ENCODE measurements around the gene SLC30A4. TPM values are rescaled to one million over a fixed set of nuclear protein-coding genes. Genes with fewer than 3 reads are reported as not detected.

SLC30A4 gene
- total RNA-seq, 1 experiment from 2014 or later = not detected

GRCh38 chr15:45473068-45473467 lies 49.5 kb downstream of the SLC30A4 start:
- no CpG with 5 or more reads among the region's 2 CpGs for WGBS (ENCODE audit: extremely low coverage, insufficient read length, low lambda C conversion rate)
- no peak overlapping the region for H3K27ac ChIP-seq (ENCODE audit: insufficient read length, low read depth, low read length)
- Mint-ChIP-seq H3K9me3 (peaks cover 2 to 7% of the 10 kb centered on the region in 2 experiments; a peak in 2 of 5 replicates), H3K36me3 (ENCODE audit: insufficient read depth in 1 of 3, low read depth in 3 of 3) (no peaks in the 10 kb centered on the region; a peak in 1 of 7 replicates), H3K27me3 (ENCODE audit: low read depth) (peaks cover 97% of the 10 kb centered on the region), H3K27ac (peak overlapping the region in 1 of 3 experiments; percentile 46; a peak in 1 of 7 replicates), H3K4me3 (no peak overlapping the region), H3K4me1 (peaks cover 32% of the 10 kb centered on the region in 2 experiments)
- H3K18ac ChIP-seq (ENCODE audit: insufficient read length, low read depth, low read length) = no peak overlapping the region
- no peak overlapping the region for H3K23ac ChIP-seq (ENCODE audit: insufficient read length, low read depth, low read length)
- no peak overlapping the region for H3T11ph ChIP-seq (ENCODE audit: low read length)
- H2AK5ac ChIP-seq (ENCODE audit: insufficient read length, low read length) = no peak overlapping the region
- H3K9me3 ChIP-seq (ENCODE audit: control insufficient read depth, low read depth, low read length) = no peaks in the 10 kb centered on the region
- H3K56ac ChIP-seq (ENCODE audit: insufficient read length, low read depth, low read length) = no peak overlapping the region
- no peak overlapping the region for H2BK20ac ChIP-seq (ENCODE audit: low read depth, low read length, poor library complexity, severe bottlenecking)
- no peak overlapping the region for H3K9ac ChIP-seq (ENCODE audit: extremely low read depth, insufficient read length, low read length)
- no peak overlapping the region for H4K5ac ChIP-seq (ENCODE audit: insufficient read length, low read depth, low read length)
- no peak overlapping the region for H3K14ac ChIP-seq (ENCODE audit: insufficient read depth, low read length)
- H3K4ac ChIP-seq (ENCODE audit: low read depth, low read length) = no peak overlapping the region
- H3K23me2 ChIP-seq (ENCODE audit: insufficient read length, low read depth, low read length, poor library complexity, severe bottlenecking) = no peaks in the 10 kb centered on the region
- H2BK5ac ChIP-seq (ENCODE audit: insufficient read length, low read length) = no peak overlapping the region
- no peaks in the 10 kb centered on the region for H4K20me1 ChIP-seq (ENCODE audit: control insufficient read depth, insufficient read depth, insufficient read length)
- no peaks in the 10 kb centered on the region for H3K79me2 ChIP-seq (ENCODE audit: insufficient read depth, low read length)
- no peak for DNase-seq
- H3K79me1 ChIP-seq (ENCODE audit: insufficient read depth, low read depth, low read length, poor library complexity, severe bottlenecking) = no peaks in the 10 kb centered on the region
- no peak overlapping the region for H3K4me2 ChIP-seq (ENCODE audit: insufficient read depth, insufficient read length, low read length)
- no peak overlapping the region for H2AFZ ChIP-seq (ENCODE audit: low read length)
- TF ChIP-seq CTCF (conservative IDR thresholded peaks at IDR 0.05) = no peak
- no peak overlapping the region for H4K91ac ChIP-seq (ENCODE audit: insufficient read length, low read depth, low read length)
- peaks cover 80% of the 10 kb centered on the region for H3K27me3 ChIP-seq (ENCODE audit: insufficient read depth, low read length)
- H4K8ac ChIP-seq (replicated peaks; ENCODE audit: insufficient read length, low read depth, low read length) = no peak overlapping the region
- H2BK15ac ChIP-seq (ENCODE audit: low read depth, low read length) = no peak overlapping the region
- no peak overlapping the region for H2BK120ac ChIP-seq (ENCODE audit: low read depth, low read length, poor library complexity, severe bottlenecking)
- H3K4me1 ChIP-seq (ENCODE audit: insufficient read depth, low read length) = no peaks in the 10 kb centered on the region; the same call in 1 of the 2 replicates
- H2BK12ac ChIP-seq (ENCODE audit: insufficient read length, low read depth, low read length) = no peak overlapping the region

All from H9 (cell line).